GM18951 (cell line): Measurements from ENCODE around the gene ELF2.
"Not testable (repeated sequence)": the region's sequence is repeated elsewhere in the genome, so short reads cannot be mapped to it uniquely, and the experiment has no call there.

Experiments
- POLR2A ChIP-seq: IDR thresholded peaks from 4 replicates; pipeline ENCODE4 v1.6.1; 2011; ENCODE audit warnings: mild to moderate bottlenecking; ENCODE audit not compliant: insufficient read length, insufficient read depth; ENCODE audit errors: extremely low read depth
- in situ Hi-C: fragments of 300-500 bp; cut with MboI; formaldehyde crosslinking; loops from one replicate; pipeline ENCODE4 v1.12.0; 2022; ENCODE audit warnings: low sequenced_read_pairs, mixed read lengths, inconsistent platforms; ENCODE audit not compliant: unreplicated experiment

The ELF2 gene

DNA sequence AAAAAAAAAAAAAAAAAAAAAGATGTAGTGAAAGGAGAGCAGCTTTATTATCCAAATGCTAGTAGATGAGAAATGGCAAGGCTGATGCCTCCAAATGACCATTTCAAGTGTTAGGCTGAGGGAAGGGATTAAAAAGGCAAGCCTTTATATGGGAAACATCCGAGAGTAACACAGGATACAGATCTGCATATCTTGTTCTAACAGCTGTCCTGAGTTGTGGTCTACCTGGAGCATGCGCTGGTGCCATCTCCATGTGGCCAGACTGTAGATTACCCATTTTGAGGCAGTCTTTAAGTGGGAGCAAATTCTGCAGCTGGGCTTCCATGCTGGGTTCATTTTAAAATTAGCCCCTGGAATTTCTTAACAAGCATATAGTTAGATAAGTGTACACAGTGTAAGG is 26.0 kb upstream of the ELF2 start:
- in situ Hi-C loops, result no loop called here
- no peak for TF ChIP-seq POLR2A

DNA sequence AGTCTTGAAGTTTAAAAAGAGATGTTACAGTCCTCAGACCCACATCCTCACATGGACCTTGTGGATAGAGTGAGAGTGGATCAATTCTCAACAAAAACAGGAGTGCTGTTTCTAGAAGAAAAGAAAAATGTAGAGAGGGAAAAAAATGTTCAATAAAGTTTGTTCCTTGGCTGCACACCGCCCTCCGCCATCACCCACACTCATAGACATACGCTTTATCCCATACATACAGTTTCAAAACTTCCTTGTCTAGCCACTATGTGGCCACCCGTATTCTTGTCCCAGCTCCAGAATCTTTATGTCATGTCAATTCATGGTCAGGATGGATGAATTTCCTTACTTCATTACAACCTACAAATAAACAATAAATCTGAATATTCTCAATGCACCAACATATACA is 23.5 kb upstream of the ELF2 start:
- in situ Hi-C loops, result no loop called here
- TF ChIP-seq POLR2A, result no peak

DNA sequence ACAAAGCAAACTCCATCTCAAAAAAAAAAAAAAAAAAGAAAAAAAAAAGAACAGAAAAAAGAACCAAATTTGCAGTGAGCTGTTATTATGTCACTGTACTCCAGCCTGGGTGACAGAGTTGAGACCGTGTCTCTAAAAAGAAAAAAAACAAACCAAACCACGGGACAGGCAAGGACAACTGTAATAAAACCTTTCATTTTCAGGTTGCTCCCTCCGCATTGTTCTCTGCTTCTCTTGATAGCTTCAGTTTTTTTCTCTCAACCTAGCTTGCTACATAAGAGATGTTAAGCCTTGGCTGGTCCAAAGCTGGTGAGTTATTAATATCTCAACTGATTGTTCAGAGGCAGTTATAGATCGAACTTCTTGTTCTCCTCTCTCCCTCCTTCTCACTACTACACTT is 23.1 kb upstream of the ELF2 start:
- in situ Hi-C loops, result no loop called here
- TF ChIP-seq POLR2A, result no peak

DNA sequence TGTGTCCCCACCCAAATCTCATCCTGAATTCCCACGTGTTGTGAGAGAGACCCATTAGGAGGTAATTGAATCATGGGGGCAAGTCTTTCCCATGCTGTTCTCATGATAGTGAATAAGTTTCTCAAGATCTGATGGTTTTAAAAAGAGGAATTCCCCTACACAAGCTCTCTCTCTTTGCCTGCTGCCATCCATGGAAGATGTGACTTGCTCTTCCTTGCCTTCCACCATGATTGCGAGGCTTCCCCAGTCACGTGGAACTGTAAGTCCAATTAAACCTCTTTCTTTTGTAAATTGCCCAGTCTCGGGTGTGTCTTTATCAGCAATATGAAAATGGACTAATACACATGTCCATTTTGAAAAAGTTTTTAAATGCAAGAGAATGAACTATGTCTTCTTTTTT is 20.2 kb upstream of the ELF2 start:
- in situ Hi-C loops, result not testable (repeated sequence)

- in situ Hi-C loops, result no loop called here
Measured at GRCh38 chr4:139196462-139196861, 19.4 kb upstream of the ELF2 start.

GRCh38 chr4:139191373-139191772 is 14.4 kb upstream of the ELF2 start:
- TF ChIP-seq POLR2A, result no peak
- in situ Hi-C loops, result no loop called here

More at GRCh38 chr4:139196462-139196861, 19.4 kb upstream of the ELF2 start:
- no peak for TF ChIP-seq POLR2A

GRCh38 chr4:139189972-139190371 is 13.0 kb upstream of the ELF2 start:
- in situ Hi-C loops, result no loop called here
- TF ChIP-seq POLR2A, result no peak

GRCh38 chr4:139189417-139189749 is 12.4 kb upstream of the ELF2 start:
- in situ Hi-C loops, result no loop called here
- TF ChIP-seq POLR2A, result no peak

DNA sequence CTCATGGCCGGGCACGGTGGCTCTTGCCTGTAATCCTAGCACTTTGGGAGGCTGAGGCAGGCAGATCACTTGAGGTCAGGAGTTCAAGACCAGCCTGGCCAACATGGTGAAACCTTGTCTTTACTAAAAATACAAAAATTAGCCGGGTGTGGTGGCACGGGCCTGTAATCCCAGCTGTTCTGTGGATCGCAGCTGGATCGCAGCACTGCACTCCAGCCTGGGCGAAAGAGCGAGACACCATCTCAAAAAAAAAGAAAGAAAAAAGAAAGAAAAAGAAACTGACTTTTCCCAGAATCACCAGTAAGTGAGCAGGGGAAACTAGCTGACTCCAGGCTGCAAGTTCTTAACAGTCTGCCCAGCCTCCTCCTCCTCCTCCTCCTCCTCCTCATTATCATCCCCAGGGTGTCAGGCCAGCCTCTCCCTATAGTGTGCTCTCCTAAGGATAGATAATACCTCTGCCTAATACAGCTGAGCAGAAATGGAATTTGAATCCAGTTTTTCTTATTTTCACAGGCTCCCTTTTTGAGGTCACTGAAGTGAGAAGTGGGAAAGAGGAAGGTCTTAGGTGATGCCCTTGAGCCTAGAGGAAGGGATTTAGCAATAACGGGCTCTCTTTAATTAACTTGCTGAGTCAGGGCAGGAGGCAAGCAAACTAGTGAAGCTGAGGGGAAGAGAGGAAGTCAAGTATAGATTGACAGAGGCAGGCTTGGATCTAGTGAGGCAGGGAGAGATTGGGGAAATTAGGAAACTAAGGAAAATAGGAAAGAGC is 11.8 kb upstream of the ELF2 start:
- in situ Hi-C loops, result no loop called here
- no peak for TF ChIP-seq POLR2A

- in situ Hi-C loops, result no loop called here
- no peak for TF ChIP-seq POLR2A
Measured at GRCh38 chr4:139184129-139184528, 7.1 kb upstream of the ELF2 start.

DNA sequence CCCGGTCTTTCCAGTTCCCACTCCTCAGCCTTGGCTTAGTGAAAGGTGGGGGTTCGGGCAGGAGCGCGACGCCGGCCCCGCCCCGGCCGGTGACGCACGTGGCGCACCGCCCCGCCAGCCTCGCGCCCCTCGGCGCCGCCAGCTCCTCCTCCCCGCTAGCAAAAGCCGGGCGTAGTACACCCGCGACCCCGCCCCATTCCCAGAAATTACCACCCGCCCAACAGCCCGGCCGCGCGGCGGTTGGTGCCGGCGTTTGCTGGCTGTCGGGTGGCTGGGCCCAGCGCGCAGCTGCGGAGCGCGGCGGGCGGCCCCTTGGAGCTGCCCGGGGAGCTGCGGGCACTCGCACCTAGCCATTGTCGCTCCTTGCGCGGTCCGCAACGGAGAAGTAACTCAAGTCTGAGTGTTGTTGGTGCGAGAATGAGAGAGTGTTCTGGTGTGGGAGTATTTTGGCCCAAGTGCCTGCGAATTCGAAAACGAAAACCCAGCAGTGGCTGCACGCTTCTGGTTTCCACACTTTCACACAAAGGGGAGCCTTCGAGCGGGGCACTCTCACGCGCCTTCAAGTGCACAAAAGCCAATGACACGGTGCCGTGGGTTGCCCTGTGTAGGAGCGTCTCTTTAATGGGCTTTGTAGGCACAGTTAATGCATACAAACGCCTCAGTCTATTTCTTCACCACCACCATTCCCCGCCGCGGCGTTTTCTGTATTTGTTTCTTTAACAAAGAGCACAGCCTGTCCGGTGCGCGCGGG is 1.0 kb upstream of the ELF2 start:
- TF ChIP-seq POLR2A, result peak; percentile 77
- in situ Hi-C loops, result no loop called here

DNA sequence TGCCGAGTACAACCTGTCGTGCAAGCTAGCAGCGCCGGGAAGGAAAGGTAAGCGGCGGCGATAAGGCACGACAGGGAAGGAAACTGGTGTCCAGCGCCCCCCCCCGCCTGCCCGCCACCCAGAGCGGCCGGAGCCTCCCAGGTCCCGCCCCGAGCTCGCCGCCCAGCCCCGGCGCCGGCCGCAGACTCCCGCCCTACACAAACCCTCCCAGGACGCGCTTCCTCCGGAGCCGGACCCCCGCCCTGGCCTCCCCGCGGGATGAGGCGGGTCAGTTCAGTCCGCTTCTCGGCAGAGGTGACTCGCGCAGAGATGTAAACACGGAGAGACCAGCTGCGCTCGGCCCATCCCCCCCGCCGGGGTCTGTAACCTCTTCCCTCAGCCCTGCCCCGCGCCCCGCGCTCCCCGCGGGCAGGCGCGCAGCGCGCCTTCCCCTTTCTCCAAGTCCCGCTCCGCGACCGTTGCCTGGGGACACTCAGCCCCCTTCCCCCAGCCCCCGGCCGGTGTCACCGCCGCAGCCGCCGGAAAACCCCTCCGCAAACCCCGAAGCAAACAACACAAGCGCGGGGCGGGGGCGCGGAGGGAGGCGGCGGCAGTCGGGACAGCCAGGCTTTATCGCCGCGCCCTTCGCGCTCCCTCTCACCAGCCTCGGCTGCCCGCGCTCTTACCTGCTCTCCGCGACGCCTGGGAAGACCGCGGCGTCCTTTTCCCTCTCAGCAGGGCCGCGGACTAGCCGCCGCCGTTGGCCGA is 543 bp downstream of the ELF2 start:
- in situ Hi-C loops, result no loop called here
- TF ChIP-seq POLR2A, result no peak

GRCh38 chr4:139175646-139176301 is 1.2 kb downstream of the ELF2 start:
- TF ChIP-seq POLR2A, result no peak
- in situ Hi-C loops, result no loop called here
